Hepatocyte (in vitro differentiated cells): ENCODE measurements around the gene NAA30.

Source experiments
- EZH2 ChIP-seq: fragments of 200-600 bp; sonication (generic); IDR thresholded peaks from 2 replicates; pipeline ENCODE4 v1.6.1; 2016; ENCODE audit warnings: antibody characterized with exemption, mild to moderate bottlenecking, borderline replicate concordance
- TF ChIP-seq, protein P1 (sequence below): fragments of 200-600 bp; sonication (generic); IDR thresholded peaks from 2 replicates; pipeline ENCODE4 v1.5.1; 2016; ENCODE audit warnings: antibody characterized with exemption, mild to moderate bottlenecking; ENCODE audit not compliant: poor library complexity

DNA sequence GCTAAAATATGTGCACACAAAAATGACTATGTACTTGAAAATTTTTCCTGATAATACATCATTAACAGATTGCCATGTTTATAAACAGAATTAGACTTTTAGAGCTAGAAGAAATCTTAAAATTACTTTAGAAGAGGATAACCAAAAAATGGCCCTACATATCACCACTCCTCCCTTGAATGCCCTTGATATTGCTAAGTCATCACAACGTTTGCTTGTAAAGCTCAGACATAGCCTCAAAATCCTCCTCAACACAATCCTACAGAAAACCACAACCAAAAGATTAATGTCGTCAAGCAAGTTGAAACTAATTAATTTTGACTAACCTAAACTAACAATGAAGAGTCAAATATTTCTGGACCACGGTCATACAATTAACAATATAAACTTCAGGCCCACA lies 19.4 kb upstream of the NAA30 start:
- TF ChIP-seq, protein P1, sequence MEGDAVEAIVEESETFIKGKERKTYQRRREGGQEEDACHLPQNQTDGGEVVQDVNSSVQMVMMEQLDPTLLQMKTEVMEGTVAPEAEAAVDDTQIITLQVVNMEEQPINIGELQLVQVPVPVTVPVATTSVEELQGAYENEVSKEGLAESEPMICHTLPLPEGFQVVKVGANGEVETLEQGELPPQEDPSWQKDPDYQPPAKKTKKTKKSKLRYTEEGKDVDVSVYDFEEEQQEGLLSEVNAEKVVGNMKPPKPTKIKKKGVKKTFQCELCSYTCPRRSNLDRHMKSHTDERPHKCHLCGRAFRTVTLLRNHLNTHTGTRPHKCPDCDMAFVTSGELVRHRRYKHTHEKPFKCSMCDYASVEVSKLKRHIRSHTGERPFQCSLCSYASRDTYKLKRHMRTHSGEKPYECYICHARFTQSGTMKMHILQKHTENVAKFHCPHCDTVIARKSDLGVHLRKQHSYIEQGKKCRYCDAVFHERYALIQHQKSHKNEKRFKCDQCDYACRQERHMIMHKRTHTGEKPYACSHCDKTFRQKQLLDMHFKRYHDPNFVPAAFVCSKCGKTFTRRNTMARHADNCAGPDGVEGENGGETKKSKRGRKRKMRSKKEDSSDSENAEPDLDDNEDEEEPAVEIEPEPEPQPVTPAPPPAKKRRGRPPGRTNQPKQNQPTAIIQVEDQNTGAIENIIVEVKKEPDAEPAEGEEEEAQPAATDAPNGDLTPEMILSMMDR = no peak
- TF ChIP-seq EZH2 = no peak
